HepG2 (cell line): ENCODE measurements around the gene FLAD1. TPM values are rescaled to one million over a fixed set of nuclear protein-coding genes. Genes with fewer than 3 reads are reported as not detected.

Experiments used
- AHR ChIP-seq: IDR thresholded peaks from 2 replicates; pipeline ENCODE4 v1.6.1; 2018; ENCODE audit warnings: missing genetic modification reagents, missing compliant biosample characterization
- BATF2 ChIP-seq: sonication (generic); formaldehyde crosslinking; IDR thresholded peaks from 2 replicates; pipeline ENCODE4 v1.8.0; 2022; ENCODE audit warnings: mild to moderate bottlenecking, missing genetic modification reagents, moderate library complexity
- ELF1 ChIP-seq: sonication (generic); formaldehyde crosslinking; IDR thresholded peaks from 2 replicates; pipeline ENCODE4 v1.4.0; 2020; ENCODE audit warnings: missing genetic modification reagents
- GPN1 ChIP-seq: sonication (generic); formaldehyde crosslinking; IDR thresholded peaks from 2 replicates; pipeline ENCODE4 v1.5.1; 2020; ENCODE audit warnings: missing genetic modification reagents, borderline replicate concordance
- HNRNPL ChIP-seq: fragments of 200-400 bp; formaldehyde crosslinking; IDR thresholded peaks from 2 replicates; pipeline ENCODE4 v1.6.1; 2017; ENCODE audit warnings: mild to moderate bottlenecking, low read depth, low read length
- HOXD1 ChIP-seq: sonication (generic); formaldehyde crosslinking; IDR thresholded peaks from 2 replicates; pipeline ENCODE4 v1.5.0; 2020; ENCODE audit warnings: missing genetic modification reagents
- MIER2 ChIP-seq: IDR thresholded peaks from 2 replicates; pipeline ENCODE4 v1.6.1; 2016; ENCODE audit warnings: missing biosample characterization, missing genetic modification reagents
- PITX1 ChIP-seq: sonication (generic); formaldehyde crosslinking; IDR thresholded peaks from 2 replicates; pipeline ENCODE4 v1.5.1; 2020; ENCODE audit warnings: mild to moderate bottlenecking, missing genetic modification reagents
- RFX1 ChIP-seq: fragments of 450-650 bp; IDR thresholded peaks from 2 replicates; pipeline ENCODE4 v1.6.1; 2017
- TBX3 ChIP-seq: fragments of 450-650 bp; IDR thresholded peaks from 2 replicates; pipeline ENCODE4 v1.6.1; 2017; ENCODE audit warnings: antibody characterized with exemption, mild to moderate bottlenecking, inconsistent platforms, borderline replicate concordance
- THAP11 ChIP-seq: IDR thresholded peaks from 2 replicates; pipeline ENCODE4 v1.6.1; 2016; ENCODE audit warnings: missing biosample characterization, missing genetic modification reagents
- TOPORS ChIP-seq: sonication (generic); formaldehyde crosslinking; IDR thresholded peaks from 2 replicates; pipeline ENCODE4 v1.8.0; 2023; ENCODE audit warnings: mild to moderate bottlenecking, missing genetic modification reagents
- ZBTB38 ChIP-seq: sonication (generic); formaldehyde crosslinking; IDR thresholded peaks from 2 replicates; pipeline ENCODE4 v1.5.1; 2020; ENCODE audit warnings: mild to moderate bottlenecking, missing genetic modification reagents
- ZNF362 ChIP-seq: sonication (generic); formaldehyde crosslinking; IDR thresholded peaks from 2 replicates; pipeline ENCODE4 v1.4.0; 2020; ENCODE audit warnings: missing genetic modification reagents, mild to moderate bottlenecking, borderline replicate concordance
- ZNF557 ChIP-seq: sonication (generic); formaldehyde crosslinking; IDR thresholded peaks from 2 replicates; pipeline ENCODE4 v1.4.0; 2020; ENCODE audit warnings: missing genetic modification reagents
- ZNF558 ChIP-seq: sonication (generic); formaldehyde crosslinking; IDR thresholded peaks from 2 replicates; pipeline ENCODE4 v1.9.0; 2022; ENCODE audit warnings: mild to moderate bottlenecking, missing genetic modification reagents, borderline replicate concordance
- ZNF687 ChIP-seq: sonication (generic); formaldehyde crosslinking; IDR thresholded peaks from 2 replicates; pipeline ENCODE4 v1.5.1; 2020; ENCODE audit warnings: mild to moderate bottlenecking, missing genetic modification reagents, moderate library complexity
- ZNF713 ChIP-seq: sonication (generic); formaldehyde crosslinking; IDR thresholded peaks from 2 replicates; pipeline ENCODE4 v1.4.0; 2020; ENCODE audit warnings: mild to moderate bottlenecking, missing genetic modification reagents
- ZNF839 ChIP-seq: sonication (generic); formaldehyde crosslinking; IDR thresholded peaks from 2 replicates; pipeline ENCODE4 v1.4.0; 2020; ENCODE audit warnings: missing genetic modification reagents, mild to moderate bottlenecking, borderline replicate concordance
- ZNF878 ChIP-seq: sonication (generic); formaldehyde crosslinking; IDR thresholded peaks from 2 replicates; pipeline ENCODE4 v1.8.1; 2023; ENCODE audit warnings: mild to moderate bottlenecking, missing genetic modification reagents, moderate library complexity
- polyA plus RNA-seq, 8 experiments: library from polyadenylated mRNA; depleted of rRNA in 3 of 8; stranded (reverse) in 7 of 8; unstranded in 1 of 8; fragments of >200 nt; fragmentation: Illumina TruSeq in 4 of 8; extraction: Trizol in 4 of 8; gene quantifications; 2 replicates each; pipeline versions ENCODE4 v1.2.1 to v1.2.3, GENCODE V29; 2011 to 2016; ENCODE audit warnings: low read depth in 4 of 8, missing spikeins in 1 of 8, mixed read lengths in 1 of 8; ENCODE audit not compliant: insufficient read depth in 1 of 8
- total RNA-seq, 5 experiments: library from RNA; depleted of rRNA; stranded (reverse); fragments of >200 nt; fragmentation: Illumina TruSeq; extraction: Trizol; gene quantifications; 2 replicates each; pipeline ENCODE4 v1.2.3, GENCODE V29; 2016; ENCODE audit warnings: low read depth in 1 of 5

The FLAD1 gene
- total and polyA plus RNA-seq, 2 of the 13 experiments (the other 11 are each of a cell fraction or from before 2014, with no cell fraction given), result 25.9 to 32.8 TPM

GRCh38 chr1:154970631-154971340 lies 12.4 kb upstream of the FLAD1 start, which contains the start of gene SHC1 (continued):
- TF ChIP-seq ZNF687 (CRISPR knock-in tag), result peak; percentile 77
- 0 out of 2 replicates have a peak, but pooled peaks have one; percentile 10 for TF ChIP-seq HOXD1 (CRISPR knock-in tag)
- peak; percentile 34; the same call in 1 of the 2 replicates for TF ChIP-seq THAP11 (CRISPR knock-in tag)
- TF ChIP-seq ZBTB38 (CRISPR knock-in tag), result peak; percentile 77; the same call in 1 of the 2 replicates
- TF ChIP-seq ZNF839 (CRISPR knock-in tag), result no peak
- TF ChIP-seq BATF2, result no peak
- 0 out of 2 replicates have a peak, but pooled peaks have one; percentile 19 for TF ChIP-seq HNRNPL
- no peak for TF ChIP-seq ELF1
- no peak for TF ChIP-seq ZNF558 (CRISPR knock-in tag)
- TF ChIP-seq TBX3, result no peak
- TF ChIP-seq GPN1 (CRISPR knock-in tag), result no peak
- no peak for TF ChIP-seq AHR (CRISPR knock-in tag)
- 0 out of 2 replicates have a peak, but pooled peaks have one; percentile 24 for TF ChIP-seq ZNF362
- no peak for TF ChIP-seq ZNF878 (CRISPR knock-in tag)
- no peak for TF ChIP-seq MIER2
- TF ChIP-seq ZNF713, result no peak
- TF ChIP-seq RFX1, result no peak
- TF ChIP-seq PITX1 (CRISPR knock-in tag), result no peak
- TF ChIP-seq TOPORS (CRISPR knock-in tag), result no peak
- 0 out of 2 replicates have a peak, but pooled peaks have one; percentile 45 for TF ChIP-seq ZNF557 (CRISPR knock-in tag)
